GM20000 (cell line): ENCODE results near the gene CTNNBIP1.

Experiments used
- DNase-seq: peaks from one replicate; pipeline ENCODE4 v3.0.0; 2012; ENCODE audit warnings: low spot score
- TF ChIP-seq, protein P1 (sequence below): IDR thresholded peaks from 2 replicates; pipeline ENCODE4 v1.5.1; 2012; ENCODE audit warnings: mild to moderate bottlenecking, control low read depth; ENCODE audit errors: extremely low read depth, missing control alignments

CTNNBIP1 gene

DNA sequence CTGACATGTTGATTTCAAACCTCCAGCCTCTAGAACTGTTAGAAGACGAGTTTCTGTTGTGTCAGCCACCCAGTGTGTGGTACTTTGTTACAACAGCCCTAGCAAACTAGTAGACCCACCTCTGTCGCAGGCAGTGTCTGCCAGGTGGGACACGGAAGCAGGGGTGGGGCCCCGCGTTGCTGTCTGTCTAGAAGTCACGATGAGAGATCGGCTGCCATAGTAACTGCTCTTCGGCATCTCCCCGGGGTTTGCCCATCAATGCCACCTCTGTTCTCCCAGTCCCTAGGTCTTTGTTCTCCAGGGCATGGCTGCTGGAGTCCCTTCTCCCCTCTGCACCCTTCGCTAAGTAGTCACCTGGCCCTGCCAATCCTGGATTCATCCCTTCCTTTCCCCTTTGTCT is 71.1 kb downstream of the CTNNBIP1 start:
- TF ChIP-seq, protein P1, sequence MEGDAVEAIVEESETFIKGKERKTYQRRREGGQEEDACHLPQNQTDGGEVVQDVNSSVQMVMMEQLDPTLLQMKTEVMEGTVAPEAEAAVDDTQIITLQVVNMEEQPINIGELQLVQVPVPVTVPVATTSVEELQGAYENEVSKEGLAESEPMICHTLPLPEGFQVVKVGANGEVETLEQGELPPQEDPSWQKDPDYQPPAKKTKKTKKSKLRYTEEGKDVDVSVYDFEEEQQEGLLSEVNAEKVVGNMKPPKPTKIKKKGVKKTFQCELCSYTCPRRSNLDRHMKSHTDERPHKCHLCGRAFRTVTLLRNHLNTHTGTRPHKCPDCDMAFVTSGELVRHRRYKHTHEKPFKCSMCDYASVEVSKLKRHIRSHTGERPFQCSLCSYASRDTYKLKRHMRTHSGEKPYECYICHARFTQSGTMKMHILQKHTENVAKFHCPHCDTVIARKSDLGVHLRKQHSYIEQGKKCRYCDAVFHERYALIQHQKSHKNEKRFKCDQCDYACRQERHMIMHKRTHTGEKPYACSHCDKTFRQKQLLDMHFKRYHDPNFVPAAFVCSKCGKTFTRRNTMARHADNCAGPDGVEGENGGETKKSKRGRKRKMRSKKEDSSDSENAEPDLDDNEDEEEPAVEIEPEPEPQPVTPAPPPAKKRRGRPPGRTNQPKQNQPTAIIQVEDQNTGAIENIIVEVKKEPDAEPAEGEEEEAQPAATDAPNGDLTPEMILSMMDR, result no peak
- DNase-seq, result no peak

DNA sequence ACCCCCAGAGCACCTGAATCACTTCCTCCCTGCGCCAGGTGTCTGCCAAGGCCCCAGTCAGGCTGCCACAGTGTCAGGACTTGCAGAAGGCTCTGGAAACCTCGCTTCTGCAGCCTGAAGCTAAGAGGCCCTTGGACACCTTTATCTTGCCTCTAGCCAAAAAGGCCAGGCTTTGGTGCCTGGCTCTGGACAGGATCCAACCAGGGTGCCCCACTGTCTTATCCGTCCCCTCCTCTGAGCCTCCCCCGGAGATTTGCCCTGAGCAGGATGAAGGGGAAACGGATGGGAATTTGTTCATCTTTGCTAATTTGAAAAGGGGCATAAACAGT is 73.5 kb downstream of the CTNNBIP1 start:
- TF ChIP-seq, protein P1, result no peak
- DNase-seq, result no peak

DNA sequence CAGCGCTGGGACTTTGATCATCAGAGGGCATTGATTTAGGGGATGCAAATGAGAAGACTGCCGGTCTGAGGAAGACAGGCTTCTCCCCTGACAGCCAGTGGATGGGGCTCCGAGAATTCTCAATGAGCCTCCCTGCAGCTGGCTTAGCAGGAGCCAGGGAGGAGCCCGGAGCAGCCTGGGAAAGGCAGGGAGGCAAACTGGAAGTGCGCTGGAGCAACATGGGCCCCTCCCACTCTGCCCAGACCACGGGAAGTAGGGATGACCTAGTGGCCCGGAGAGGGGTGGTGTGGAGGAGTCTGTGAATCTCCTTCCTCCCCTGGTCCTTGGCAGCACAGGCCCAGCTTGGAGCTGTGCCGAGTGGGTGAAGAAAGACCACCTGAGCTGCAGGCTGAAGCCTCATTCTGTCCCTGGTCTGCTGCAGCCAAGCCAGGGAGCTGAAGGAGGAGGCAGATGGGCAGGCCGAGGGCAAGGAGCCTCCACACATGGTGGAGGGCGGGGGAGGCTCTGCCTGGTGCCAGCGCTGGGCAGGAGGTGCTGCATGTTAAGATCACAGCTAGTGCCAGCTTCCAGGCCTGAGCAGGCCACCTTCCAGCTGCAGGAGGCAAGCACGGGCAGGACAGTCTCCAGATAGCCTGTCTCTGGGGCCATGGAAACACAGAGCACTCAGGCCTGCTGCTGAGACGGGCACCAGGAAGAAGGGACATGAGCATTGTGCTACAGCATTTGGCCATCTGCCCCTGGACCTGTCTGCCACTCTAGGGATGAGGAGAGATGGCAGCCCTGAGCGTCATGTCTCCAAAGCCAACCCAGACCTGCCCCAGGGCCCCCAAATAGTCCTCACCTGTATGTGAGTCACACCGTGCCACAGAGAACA is 74.1 kb downstream of the CTNNBIP1 start:
- DNase-seq, result no peak
- TF ChIP-seq, protein P1, result no peak

DNA sequence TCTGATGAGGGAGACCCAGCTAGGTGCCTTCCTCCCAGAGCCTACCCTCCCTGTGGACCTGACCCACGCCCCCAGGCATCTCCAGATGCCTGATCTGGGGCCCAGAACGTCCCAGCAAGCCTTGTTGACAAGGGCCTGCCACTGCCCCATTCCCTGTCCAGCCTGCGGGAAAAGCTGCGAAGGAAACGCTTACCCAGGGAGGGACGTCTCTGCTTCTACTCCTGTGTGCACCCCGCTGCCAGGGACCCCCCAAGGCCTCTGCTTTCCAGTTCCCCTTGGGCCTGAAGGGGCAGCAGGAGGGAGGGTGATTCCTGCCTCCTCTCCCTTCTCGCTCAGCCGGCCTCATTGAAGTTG is 74.7 kb downstream of the CTNNBIP1 start:
- DNase-seq, result no peak
- TF ChIP-seq, protein P1, result no peak

DNA sequence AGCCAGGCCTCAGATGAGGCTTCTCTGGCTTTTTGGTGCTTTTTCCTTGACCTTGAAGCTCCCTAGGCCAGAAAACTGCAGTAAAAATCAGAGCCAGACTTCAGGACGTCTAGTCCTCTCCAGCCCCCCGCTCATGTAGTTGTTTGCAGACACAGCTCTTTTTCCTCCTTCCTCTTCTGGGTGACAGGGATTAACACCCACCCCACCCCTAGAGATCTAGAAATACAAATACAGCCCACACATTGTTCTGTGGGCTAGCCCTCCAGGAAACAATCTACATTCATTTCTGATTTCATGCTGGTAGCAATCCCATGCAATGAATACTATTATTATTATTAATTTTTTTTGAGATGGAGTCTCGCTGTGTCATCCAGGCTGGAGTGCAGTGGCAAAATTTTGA is 76.4 kb downstream of the CTNNBIP1 start:
- TF ChIP-seq, protein P1, result no peak
- no peak for DNase-seq

DNA sequence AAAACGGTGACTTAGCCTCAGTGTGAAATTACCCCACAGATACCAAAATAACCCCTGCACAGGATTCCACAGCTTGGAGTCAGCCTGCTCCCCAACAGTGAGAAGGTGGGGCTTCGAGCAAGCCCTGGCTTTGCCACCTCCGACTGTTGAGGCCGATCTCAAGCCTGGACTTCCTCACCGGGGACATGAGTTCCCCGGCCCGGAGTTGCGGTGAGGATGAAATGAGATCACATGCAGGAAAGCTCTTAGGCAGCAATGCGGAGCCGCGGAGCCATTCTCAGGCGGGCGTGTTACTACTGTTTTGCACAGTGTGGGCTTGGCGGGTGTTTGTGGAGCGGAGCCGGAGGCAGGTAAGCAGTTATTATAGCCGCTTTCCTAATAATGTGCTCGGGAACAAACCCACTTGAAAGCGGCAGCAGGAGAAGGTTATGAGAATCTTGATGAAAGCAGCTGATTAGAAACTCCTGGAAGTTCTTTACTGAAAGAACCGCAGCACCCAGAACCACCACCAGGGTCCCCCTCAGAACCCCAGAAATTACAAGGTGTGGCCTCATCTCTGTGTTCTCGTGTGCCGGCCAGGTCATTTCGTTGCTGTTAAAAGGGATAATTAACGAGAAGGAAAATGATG is 82.4 kb downstream of the CTNNBIP1 start:
- no peak for DNase-seq
- TF ChIP-seq, protein P1, result no peak

DNA sequence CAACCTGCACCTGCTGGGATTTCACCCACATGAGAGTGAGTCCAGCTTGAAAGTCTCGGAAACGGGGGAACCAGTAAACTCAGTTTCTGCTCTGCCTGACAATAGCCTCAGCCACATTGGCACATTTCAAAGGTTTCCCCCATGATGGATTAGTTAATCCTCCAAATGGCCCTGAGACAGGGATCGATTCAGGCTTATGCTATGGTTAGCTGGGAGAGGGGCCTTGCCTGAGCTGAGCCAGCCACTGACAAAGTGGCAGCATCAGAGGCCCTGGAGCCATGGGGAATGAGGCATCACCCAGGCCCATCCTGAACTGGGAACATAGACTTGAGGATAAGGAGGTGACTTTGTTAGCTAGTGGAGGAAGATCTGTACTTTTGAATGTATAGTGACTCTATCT is 83.5 kb downstream of the CTNNBIP1 start:
- DNase-seq, result no peak
- TF ChIP-seq, protein P1, result no peak
